ENCODE results near the gene KIAA0586.

KIAA0586 gene

DNA sequence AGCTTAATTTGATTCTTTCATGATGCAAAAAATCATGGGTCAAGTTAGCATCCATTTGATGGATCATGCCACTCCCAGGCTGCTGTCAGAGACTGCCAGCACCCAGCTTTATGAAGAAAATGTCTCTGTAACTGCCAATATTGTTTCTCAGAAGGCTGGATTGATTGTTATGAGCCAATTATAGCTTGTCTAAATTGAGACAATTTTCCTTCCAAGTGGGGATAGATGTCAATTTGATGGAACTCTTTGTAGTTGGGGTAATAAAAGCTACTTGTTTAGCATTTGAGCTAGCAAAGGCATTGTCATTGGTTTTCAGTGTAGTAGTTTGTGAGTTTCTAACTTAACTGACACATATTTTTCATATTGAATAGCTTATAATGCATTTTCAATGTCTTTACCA lies 128.1 kb downstream of the KIAA0586 start:
- no peak overlapping the region for H3K4me3 ChIP-seq (ENCODE audit: control insufficient read depth, low read depth, low read length)
- TF ChIP-seq, protein P1, sequence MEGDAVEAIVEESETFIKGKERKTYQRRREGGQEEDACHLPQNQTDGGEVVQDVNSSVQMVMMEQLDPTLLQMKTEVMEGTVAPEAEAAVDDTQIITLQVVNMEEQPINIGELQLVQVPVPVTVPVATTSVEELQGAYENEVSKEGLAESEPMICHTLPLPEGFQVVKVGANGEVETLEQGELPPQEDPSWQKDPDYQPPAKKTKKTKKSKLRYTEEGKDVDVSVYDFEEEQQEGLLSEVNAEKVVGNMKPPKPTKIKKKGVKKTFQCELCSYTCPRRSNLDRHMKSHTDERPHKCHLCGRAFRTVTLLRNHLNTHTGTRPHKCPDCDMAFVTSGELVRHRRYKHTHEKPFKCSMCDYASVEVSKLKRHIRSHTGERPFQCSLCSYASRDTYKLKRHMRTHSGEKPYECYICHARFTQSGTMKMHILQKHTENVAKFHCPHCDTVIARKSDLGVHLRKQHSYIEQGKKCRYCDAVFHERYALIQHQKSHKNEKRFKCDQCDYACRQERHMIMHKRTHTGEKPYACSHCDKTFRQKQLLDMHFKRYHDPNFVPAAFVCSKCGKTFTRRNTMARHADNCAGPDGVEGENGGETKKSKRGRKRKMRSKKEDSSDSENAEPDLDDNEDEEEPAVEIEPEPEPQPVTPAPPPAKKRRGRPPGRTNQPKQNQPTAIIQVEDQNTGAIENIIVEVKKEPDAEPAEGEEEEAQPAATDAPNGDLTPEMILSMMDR (IDR thresholded peaks at IDR 0.05; ENCODE audit: control insufficient read depth, insufficient read depth, low read depth, low read length, missing control alignments), result no peak
- DNase-seq (ENCODE audit: low read depth), result no peak

DNA sequence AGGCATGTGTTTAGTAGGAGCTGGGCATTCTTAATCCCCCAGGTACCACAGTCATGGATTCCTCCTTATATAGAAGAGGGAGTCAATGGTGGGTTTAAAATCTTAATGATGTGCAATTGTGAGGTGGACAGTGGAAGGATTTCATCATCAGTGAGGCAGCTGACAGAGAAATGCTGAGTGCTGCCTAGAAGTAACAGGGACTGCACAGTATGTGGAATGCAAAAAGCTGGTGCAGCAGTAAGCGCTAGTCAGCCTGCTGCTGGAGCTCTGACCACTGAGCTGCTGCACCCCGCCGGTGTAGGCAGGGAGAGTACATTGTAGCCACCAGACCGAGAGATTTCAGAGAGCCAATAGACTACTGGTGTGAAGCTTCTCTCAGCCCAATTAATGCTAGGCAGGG lies 129.7 kb downstream of the KIAA0586 start:
- no peak overlapping the region for H3K4me3 ChIP-seq (ENCODE audit: control insufficient read depth, low read depth, low read length)
- TF ChIP-seq, protein P1 (IDR thresholded peaks at IDR 0.05; ENCODE audit: control insufficient read depth, insufficient read depth, low read depth, low read length, missing control alignments), result no peak
- DNase-seq (ENCODE audit: low read depth), result no peak

DNA sequence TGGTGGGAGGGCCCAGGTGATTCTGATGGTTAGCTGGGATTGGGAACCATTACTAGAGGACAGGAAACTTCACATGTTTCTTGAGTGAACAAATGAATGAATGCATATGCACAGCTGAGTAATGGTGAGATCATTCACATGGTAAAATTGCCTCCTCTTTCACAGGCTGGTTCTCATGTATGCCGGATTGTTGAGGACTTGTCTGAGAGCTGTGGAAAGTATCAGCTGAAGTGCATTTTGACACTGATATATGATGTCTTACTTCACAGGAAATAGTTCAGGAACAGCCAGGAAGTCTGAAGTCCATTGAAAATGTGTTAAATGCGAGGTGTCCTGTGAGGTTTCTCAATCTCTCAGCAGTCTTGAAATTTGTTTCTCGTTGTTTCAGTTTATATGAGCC lies 132.7 kb downstream of the KIAA0586 start:
- H3K4me3 ChIP-seq (ENCODE audit: control insufficient read depth, low read depth, low read length), result no peak overlapping the region
- DNase-seq (ENCODE audit: low read depth), result no peak
- TF ChIP-seq, protein P1 (IDR thresholded peaks at IDR 0.05; ENCODE audit: control insufficient read depth, insufficient read depth, low read depth, low read length, missing control alignments), result no peak

DNA sequence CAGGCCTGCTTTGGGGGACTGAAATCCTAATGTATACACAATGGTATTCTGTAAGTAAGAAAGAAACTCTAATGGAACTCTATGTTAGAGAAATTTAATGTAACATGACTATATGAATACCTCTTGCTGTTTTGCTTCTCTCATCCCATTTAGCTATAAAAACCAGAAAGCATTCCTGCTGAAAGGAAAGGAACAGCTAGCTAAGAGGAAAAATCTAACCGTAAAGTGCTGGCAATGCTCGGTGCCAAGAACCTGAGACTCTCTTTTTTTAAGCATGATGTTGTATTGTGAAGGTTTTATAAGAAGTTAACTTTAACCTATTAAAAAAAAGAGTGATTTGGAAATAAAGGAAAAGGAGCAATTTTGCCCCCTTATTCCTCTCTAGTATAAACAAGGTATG lies 134.6 kb downstream of the KIAA0586 start:
- TF ChIP-seq, protein P1 (IDR thresholded peaks at IDR 0.05; ENCODE audit: control insufficient read depth, insufficient read depth, low read depth, low read length, missing control alignments), result no peak
- H3K4me3 ChIP-seq (ENCODE audit: control insufficient read depth, low read depth, low read length), result no peak overlapping the region
- no peak for DNase-seq (ENCODE audit: low read depth)

DNA sequence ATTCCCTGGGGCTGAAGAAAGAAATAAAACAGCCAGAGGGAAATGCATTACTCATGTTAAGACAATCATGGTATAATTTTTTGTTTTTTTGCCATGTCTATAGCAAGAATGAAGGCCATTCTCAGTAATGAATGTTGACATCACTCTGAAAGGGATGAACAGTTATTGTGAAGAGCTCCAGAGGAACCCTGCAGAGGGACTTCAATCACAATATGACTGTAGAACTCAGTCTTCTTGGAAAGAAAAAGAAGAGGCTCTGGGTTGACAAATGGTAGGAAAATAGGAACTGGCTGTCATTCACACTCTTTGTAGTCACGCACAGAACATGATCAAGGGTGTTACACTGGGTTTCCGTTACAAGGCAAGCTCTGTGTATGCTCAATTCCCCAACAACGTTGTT lies 136.5 kb downstream of the KIAA0586 start:
- no peak overlapping the region for H3K4me3 ChIP-seq (ENCODE audit: control insufficient read depth, low read depth, low read length)
- no peak for DNase-seq (ENCODE audit: low read depth)
- TF ChIP-seq, protein P1 (IDR thresholded peaks at IDR 0.05; ENCODE audit: control insufficient read depth, insufficient read depth, low read depth, low read length, missing control alignments), result no peak

- TF ChIP-seq, protein P1 (IDR thresholded peaks at IDR 0.05; ENCODE audit: control insufficient read depth, insufficient read depth, low read depth, low read length, missing control alignments), result no peak
- DNase-seq (ENCODE audit: low read depth), result no peak
- no peak overlapping the region for H3K4me3 ChIP-seq (ENCODE audit: control insufficient read depth, low read depth, low read length)
Observed at GRCh38 chr14:58565832-58566231, 138.3 kb downstream of the KIAA0586 start.

- DNase-seq (ENCODE audit: low read depth), result no peak
- no peak overlapping the region for H3K4me3 ChIP-seq (ENCODE audit: control insufficient read depth, low read depth, low read length)
- TF ChIP-seq, protein P1 (IDR thresholded peaks at IDR 0.05; ENCODE audit: control insufficient read depth, insufficient read depth, low read depth, low read length, missing control alignments), result no peak
Observed at GRCh38 chr14:58566979-58567378, 139.5 kb downstream of the KIAA0586 start.
